ENCODE data around the gene DDRGK1.

Gene DDRGK1

DNA sequence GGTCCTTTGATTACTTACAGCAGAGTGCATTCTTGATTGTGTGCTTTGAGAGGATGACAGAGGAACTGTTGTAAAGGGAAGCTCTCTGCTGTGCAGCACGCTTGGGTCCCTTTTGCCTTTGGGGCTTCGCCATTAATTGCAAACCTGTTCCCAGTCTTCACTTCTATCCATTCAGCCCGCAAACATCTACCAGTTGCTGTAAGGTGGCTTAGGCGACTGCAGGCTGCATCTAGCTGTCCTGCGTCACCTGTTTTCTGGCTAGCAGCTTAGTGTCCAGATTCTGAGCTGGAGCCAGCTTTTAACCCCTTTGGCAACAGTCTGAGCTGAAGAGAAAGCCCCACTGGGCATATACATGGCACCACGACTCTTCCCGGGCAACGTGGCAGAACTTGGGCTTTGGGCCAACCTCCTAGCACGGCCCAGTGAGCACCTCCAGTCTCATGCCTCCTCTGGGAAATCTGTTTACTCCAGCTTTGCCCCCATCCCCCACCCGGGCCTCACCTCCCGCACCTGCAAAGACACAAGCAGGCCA is 42.3 kb downstream of the DDRGK1 start:
- no peak for TF ChIP-seq FOXP2 (optimal IDR thresholded peaks at IDR 0.05; ENCODE audit: borderline replicate concordance, extremely low read depth, extremely low read length, insufficient read depth)
- no peak for TF ChIP-seq TAF1 (IDR thresholded peaks at IDR 0.05; ENCODE audit: borderline replicate concordance, insufficient read depth, low read length)
- TF ChIP-seq SIN3A (IDR thresholded peaks at IDR 0.05; ENCODE audit: borderline replicate concordance, insufficient read depth, low read length): no peak
- TF ChIP-seq POLR2AphosphoS5 (IDR thresholded peaks at IDR 0.05; ENCODE audit: low read depth, low read length): no peak
- TF ChIP-seq, protein P1, sequence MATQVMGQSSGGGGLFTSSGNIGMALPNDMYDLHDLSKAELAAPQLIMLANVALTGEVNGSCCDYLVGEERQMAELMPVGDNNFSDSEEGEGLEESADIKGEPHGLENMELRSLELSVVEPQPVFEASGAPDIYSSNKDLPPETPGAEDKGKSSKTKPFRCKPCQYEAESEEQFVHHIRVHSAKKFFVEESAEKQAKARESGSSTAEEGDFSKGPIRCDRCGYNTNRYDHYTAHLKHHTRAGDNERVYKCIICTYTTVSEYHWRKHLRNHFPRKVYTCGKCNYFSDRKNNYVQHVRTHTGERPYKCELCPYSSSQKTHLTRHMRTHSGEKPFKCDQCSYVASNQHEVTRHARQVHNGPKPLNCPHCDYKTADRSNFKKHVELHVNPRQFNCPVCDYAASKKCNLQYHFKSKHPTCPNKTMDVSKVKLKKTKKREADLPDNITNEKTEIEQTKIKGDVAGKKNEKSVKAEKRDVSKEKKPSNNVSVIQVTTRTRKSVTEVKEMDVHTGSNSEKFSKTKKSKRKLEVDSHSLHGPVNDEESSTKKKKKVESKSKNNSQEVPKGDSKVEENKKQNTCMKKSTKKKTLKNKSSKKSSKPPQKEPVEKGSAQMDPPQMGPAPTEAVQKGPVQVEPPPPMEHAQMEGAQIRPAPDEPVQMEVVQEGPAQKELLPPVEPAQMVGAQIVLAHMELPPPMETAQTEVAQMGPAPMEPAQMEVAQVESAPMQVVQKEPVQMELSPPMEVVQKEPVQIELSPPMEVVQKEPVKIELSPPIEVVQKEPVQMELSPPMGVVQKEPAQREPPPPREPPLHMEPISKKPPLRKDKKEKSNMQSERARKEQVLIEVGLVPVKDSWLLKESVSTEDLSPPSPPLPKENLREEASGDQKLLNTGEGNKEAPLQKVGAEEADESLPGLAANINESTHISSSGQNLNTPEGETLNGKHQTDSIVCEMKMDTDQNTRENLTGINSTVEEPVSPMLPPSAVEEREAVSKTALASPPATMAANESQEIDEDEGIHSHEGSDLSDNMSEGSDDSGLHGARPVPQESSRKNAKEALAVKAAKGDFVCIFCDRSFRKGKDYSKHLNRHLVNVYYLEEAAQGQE (IDR thresholded peaks at IDR 0.05; ENCODE audit: insufficient read depth in 1 of 2, low read depth in 2 of 2, low read length in 2 of 2): no peak

DNA sequence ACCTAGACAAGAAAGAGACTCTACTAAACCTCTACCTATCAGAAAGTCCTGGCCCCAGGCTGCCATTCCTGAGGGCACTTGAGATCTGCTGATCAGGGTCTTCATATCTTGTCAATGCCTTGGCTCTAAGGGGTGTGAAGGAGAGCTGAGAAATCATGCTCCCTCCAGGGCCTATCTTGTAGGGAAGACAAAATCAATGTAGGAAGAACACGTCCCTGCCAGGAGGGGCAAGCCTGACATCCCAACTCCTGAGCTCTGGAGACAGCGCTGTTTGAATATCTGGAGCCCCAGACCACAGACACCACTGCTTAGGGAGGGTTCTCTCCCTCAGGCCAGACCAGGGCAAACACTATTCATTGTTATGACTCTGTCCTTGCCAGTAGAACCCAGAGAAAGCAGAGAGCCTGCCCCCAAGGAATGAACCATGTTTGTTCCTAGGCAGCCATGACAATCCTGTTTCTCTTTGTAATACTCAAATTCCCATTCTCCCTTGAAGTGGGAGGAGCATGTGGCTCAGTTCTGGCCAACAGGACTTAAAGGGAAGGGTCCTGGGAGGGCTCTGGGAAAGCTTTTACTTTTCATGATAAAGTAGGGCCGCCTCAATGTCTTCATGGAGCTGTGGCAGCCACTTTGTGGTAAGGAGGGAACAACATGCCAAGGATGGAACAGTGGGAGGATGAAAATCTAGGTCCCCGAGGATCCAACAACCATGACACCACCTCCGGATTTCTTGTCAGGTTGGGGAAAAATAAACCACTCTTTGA is 43.0 kb downstream of the DDRGK1 start:
- no peak for TF ChIP-seq POLR2AphosphoS5 (IDR thresholded peaks at IDR 0.05; ENCODE audit: low read depth, low read length)
- no peak for TF ChIP-seq FOXP2 (optimal IDR thresholded peaks at IDR 0.05; ENCODE audit: borderline replicate concordance, extremely low read depth, extremely low read length, insufficient read depth)
- TF ChIP-seq TAF1 (IDR thresholded peaks at IDR 0.05; ENCODE audit: borderline replicate concordance, insufficient read depth, low read length): no peak
- TF ChIP-seq SIN3A (IDR thresholded peaks at IDR 0.05; ENCODE audit: borderline replicate concordance, insufficient read depth, low read length): no peak
- TF ChIP-seq, protein P1 (IDR thresholded peaks at IDR 0.05; ENCODE audit: insufficient read depth in 1 of 2, low read depth in 2 of 2, low read length in 2 of 2): no peak

DNA sequence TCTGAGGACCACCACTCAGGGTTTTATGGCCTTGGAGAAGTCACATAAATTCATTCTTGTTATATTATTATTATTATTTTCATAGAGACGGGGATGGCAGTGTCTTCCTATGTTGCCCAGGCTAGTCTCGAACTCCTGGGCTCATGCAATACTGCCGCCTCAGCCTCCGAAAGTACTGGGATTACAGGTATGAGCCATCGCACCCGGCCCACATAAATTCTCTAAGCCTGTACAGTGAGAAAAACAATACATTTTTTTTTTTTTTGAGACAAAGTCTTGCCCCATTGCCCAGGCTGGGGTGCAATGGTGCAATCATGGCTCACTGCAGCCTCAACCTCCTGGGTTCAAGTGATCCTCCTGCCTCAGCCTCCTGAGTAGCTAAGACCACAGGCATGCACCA is 44.1 kb downstream of the DDRGK1 start:
- TF ChIP-seq, protein P1 (IDR thresholded peaks at IDR 0.05; ENCODE audit: insufficient read depth in 1 of 2, low read depth in 2 of 2, low read length in 2 of 2): no peak
- TF ChIP-seq POLR2AphosphoS5 (IDR thresholded peaks at IDR 0.05; ENCODE audit: low read depth, low read length): no peak
- TF ChIP-seq SIN3A (IDR thresholded peaks at IDR 0.05; ENCODE audit: borderline replicate concordance, insufficient read depth, low read length): no peak
- no peak for TF ChIP-seq FOXP2 (optimal IDR thresholded peaks at IDR 0.05; ENCODE audit: borderline replicate concordance, extremely low read depth, extremely low read length, insufficient read depth)
- TF ChIP-seq TAF1 (IDR thresholded peaks at IDR 0.05; ENCODE audit: borderline replicate concordance, insufficient read depth, low read length): no peak

DNA sequence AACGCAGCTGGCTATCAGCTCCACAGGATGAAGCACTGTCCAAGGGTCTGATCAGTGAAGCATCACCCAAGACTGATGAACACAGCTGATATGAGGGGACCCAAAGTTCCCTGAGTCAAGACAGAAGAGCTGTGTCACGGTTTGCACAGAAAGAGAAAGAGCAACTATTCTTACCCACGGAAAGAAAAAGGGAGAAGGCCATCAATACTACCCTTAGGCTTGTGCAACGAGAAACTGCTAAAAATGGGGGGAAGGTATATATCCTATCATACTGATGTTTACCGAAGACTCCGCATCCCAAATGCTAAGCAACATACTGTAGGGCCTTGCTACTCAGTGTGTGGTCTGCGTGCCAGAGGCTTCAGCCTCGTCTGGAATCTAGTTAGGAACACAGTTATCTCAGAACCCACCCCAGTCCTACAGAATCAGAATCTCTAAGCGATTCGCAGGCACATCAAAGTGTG is 45.5 kb downstream of the DDRGK1 start:
- TF ChIP-seq TAF1 (IDR thresholded peaks at IDR 0.05; ENCODE audit: borderline replicate concordance, insufficient read depth, low read length): no peak
- no peak for TF ChIP-seq POLR2AphosphoS5 (IDR thresholded peaks at IDR 0.05; ENCODE audit: low read depth, low read length)
- no peak for TF ChIP-seq FOXP2 (optimal IDR thresholded peaks at IDR 0.05; ENCODE audit: borderline replicate concordance, extremely low read depth, extremely low read length, insufficient read depth)
- TF ChIP-seq, protein P1 (IDR thresholded peaks at IDR 0.05; ENCODE audit: insufficient read depth in 1 of 2, low read depth in 2 of 2, low read length in 2 of 2): no peak
- no peak for TF ChIP-seq SIN3A (IDR thresholded peaks at IDR 0.05; ENCODE audit: borderline replicate concordance, insufficient read depth, low read length)

All from PFSK-1 (cell line).